NCI-H774 (cell line): ENCODE data around the gene GATD1.

Source experiments
- DNase-seq: peaks from one replicate; lab custom pipeline; 2025; lab: John Stamatoyannopoulos, UW

The GATD1 gene

DNA sequence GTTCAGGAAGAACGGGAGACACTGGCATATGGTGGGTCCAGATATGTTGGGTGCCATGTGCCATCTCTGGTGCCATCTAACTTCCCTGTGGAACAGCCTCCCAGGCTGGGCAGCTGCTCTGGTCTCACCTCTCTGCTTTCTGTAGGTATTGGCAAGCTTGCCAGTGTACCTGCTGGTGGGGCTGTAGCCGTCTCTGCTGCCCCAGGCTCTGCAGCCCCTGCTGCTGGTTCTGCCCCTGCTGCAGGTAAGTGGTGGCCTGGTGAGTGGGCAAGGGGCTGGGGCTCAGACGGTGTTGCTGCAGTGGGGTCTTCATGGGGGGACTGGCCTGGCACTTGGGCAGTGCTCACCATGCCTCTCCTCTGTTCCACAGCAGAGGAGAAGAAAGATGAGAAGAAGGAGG, 35.1 kb upstream of the GATD1 start:
- DNase-seq, result no peak

DNA sequence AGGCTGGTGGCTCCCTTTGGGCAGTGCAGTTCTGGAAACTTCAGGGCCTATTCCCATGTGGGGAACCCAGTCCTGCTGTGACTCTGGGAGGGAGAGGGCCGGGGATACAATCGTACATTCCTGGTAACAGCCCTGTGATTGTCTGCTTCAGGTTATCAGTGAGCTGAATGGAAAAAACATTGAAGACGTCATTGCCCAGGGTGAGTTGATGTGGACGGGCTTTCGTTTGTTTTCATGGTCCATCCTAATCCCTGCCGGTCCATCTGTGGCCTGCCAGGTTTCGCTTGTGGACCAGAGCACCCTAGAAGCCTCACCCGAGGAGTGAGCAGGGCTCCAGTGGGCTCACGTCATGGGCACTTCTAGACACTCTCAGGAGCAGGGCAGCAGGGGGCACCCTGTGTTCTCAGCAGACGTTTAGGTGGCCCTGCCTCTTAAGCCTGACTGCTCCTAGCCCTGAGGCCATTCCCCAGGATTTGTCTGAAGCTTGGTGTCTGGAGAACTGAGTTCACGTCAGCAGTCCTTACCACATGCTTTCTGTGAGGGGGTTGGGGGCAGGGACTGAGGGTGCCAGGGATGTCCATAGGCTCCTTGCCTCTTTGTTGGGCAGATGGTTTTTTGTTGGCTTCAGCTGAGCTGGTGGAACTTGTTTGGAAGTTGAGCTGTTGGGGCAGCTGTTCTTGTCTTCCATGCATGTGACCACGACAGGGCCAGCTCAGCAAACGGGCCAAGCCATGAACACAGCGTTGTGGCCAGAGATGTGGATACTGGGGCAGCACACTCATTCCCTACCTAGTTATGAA, 34.4 kb upstream of the GATD1 start:
- DNase-seq, result no peak

DNA sequence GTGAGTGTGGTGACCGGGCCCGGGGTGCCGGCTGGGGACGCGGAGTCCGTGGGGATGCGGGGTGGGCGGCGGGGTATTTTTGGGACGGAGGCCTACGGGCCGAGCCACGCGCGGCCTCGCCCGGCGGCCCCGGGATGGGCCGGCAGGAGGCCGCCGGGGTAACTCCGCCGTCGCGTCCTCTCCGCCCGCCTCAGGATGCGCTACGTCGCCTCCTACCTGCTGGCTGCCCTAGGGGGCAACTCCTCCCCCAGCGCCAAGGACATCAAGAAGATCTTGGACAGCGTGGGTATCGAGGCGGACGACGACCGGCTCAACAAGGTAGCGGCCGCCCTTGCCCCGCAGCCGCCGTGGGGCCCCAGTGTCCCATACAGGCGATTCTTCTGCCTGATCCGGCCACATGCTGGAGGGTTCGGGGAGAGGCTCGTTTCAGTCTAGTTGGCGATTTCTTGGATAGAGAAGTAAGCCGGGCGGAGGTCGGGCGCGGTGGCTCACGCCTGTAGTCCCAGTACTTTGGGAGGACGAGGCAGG, 32.8 kb upstream of the GATD1 start:
- no peak for DNase-seq

DNA sequence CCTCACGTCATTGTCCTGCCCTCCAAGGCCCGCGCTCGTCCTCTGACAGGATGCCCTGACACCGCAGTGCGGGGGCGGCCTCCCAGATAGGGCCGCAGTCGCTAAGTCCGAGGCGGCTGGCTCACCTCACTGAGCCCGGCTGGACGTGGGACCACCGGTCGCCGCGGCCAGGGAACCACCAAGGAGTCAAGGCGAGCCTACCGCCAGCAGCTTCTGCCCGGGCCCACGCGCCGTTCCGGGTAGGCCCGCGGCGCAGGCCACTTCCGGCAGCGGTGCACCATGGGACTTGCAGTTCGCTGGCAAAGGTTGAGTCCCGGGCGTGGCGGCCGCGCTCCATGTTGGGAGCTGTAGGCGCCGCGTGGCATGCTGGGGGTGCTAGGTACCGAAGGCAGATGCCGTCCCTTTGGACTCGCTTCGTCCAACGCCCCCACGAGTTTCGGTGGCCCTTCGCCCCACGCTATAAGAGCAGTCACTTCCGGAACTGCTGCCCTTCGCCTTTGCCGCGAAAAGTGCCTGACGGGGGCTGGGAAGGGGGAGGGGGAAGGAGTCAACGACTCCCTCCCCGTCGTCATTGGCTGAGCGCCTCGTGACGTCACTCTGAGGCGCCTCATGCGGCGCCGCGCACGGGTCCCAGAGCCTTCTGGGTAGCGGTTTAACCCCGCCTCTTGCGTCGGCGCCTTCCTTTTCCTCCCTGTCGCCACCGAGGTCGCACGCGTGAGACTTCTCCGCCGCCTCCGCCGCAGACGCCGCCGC, 32.2 kb upstream of the GATD1 start, which contains the start of gene RPLP2:
TSS of gene RPLP2 (plus strand) at position 681 of the 753 bp plus-strand sequence. CDS start 268 bp downstream, outside the sequence.
- peak; percentile 95 for DNase-seq

DNA sequence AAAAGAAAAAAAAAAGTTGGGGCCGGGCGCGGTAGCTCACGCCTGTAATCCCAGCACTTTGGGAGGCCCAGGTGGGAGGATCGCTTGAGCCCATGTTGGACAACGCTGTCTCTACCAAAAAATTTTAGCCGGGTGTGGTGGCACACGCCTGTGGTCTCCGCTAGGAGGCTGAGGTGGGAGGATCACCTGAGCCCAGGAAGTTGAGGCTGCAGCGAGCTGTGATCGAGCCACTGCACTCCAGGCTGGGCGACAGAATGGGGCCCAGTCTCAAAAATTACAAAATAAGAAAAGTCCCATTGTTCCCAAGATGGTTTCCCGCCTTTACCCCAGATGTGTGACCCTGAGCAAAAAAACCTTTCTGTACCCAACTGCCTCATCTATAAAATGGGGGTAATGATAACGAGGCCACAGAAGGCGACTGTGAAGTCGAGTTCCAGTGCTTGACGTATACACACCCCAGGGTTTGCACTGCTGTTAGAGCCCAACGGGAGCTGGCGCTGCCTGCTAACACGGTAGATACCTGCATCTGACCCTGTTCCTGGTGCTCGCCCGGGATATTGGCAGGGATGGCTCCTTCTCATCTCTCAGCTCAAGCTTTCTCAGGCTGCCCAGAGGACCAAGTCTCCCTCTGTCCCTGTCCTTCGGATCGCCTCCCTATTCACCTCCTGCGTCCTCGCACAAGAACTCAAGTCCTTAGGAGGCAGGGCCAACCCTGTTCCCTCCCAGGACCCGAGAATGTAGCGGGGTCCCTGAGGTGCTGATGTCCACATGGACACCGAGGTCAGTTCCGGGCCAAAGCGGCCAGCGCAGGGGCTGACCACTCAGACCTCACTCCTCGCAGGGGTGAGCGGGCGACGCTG, 31.4 kb upstream of the GATD1 start:
- DNase-seq, result no peak

DNA sequence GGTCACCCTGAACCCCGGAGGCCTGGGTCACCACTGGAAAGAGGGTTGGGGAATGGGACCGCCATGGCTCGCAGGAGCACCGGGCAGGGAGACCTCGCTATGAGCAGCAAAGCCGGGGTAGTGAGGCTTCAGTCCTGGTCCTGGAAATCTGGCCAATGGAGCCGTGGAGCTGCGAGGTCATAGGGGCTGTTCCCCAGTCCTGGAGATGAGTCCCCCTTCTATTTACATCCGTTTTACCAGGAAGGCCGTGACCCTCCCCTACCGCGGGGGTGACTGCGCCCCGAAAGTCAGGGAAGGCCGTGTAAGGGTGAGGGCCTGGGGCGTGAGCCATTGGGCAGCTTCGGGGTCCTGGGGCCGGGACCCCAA, 27.3 kb upstream of the GATD1 start:
- DNase-seq, result no peak

DNA sequence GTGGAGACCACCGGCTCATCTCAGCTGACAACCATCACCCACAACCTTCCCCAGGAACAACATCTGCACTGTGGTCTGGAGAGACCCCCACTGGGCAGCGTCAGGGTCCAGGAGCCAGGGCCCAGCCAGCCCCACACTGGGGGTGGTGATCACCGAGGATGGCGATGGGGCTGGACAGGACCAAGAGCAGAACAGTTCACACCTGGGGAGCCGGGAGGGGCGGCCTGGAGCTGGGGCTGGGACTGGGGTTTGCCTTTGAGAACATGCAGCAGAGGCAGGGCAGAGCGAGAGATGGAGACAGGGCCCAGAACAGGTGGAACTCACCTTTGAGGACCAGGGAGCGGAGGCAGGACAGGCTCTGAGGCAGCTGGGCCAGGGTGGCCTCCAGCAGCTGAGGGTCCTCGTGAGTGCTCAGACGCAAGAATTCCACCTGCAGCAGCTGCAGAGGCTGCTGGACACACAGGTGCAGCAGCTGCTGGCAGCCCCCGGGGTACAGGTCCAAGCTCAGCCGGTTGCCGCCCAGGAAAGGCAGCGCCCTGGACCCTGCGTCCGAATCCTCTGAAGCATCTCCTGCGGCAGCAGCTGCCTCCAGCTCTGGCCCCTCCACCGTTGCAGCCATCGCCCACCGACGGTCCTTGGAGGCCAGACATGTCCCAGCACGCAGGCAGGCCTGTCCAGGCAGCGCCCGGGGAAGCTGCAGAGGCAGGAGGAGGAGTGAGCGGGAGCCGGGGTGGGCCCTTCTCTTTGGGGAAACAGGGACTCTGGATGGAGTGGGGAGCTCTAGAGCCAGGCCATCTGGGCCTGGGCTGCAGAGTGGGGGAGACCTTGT, 26.7 kb upstream of the GATD1 start:
- DNase-seq, result no peak

DNA sequence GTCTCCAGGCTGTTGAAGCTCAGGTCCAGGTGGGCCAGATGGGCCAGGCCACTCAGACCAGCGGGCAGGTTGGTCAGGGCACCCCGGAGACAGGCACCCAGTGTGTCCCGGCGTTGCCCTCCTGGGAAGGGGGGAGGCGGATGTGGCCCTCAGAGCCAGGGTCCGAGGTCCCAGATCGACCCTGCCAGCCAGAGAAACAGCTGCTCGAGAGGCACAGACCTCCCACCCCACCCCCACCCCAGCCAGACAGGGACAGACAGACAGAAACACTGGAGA, 26.1 kb upstream of the GATD1 start:
- DNase-seq, result no peak

DNA sequence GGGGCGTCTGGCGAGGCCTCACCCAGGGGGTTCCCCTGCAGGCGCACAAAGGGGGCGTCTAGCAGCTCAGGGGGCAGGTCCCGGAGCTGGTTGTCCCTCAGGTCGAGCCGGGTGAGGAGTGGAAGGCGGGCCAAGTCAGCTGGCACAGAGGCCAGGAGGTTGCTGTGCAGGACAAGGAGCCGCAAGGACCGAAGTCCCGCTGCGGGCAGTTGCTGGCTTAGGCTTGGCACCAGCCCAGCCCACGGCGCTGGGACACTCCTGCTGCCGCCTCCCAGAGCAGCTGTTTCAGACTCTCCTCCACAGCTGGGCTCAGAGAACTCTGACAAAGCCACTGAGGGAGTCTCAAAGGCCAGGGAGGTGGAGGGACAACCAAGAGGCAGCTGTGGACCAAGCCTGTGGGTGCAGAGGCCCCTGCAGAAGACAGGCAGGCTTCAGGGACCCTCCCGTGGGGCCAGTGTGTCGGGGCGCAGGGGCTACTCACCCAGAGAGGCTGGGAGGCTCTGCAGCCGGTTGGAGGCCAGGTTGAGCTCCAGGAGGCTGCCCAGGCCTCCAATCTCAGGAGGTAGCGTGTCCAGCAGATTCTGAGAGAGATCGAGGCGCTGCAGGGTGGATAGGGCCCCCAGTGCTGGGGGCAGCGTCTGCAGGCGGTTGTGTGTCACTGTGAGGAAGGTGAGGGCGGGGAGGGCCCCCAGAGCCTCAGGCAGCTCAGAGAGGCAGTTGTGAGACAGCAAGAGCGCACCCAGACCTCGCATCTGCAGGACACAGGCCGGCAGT, 25.6 kb upstream of the GATD1 start:
- DNase-seq, result no peak

DNA sequence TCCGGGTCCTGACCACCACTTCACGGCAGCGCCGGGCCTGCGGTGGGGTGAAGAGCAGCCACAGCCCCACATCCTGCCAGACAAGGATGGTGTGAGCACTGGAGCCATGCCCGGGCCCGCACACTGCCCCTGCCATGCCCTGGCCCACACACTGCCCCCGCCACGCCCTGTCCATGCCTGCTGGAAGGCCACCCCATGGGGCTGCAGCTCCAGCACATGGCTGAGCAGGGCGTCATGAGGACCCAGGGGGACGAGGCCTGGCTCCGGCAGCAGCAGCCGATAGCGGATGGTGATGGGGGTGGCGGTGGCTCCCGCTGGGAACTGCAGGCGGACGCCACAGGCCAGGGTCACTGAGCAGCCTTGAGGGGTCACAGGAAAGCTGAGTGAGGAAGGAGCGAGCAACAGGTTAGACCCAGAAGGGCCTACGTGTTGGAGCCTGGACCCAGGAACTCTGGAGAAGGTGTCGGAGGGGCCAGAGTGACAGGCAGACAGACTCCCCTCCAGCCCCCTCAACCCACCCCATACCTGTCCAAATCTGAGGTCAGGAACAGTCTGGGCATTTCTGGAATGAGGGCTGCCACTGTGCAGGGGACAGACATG, 24.8 kb upstream of the GATD1 start:
- no peak for DNase-seq

DNA sequence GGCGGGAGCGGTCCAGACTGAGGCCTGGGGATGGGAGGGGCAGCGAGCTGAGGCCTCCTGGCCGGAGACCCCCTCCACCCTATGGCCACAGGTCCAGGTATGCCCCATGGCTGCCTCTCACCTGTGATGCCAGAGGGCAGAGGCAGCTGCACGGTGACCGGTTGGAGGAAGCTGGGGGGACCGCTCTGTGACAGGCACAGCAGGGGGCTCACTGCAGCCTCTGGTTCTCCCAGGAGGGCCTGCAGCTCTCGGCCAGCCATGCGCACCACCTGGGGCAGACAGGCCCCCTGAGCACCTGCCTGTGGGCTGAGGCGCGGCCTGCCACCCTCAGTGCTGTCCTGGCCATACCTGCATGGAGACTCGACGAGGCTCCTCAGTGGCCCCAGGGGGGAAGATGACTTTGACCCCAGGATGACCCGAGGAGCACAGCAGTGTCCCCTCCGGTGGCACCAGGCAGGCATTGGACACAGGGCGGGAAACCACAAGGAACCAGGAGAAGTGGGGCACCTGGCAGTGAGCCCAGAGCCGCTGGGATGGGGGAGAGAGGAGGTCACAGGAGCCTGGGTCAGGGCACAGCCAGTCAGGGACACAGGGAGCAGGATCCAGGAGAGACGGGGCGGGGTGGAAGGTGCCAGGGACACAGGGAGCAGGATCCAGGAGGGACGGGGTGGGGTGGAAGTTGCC, 24.0 kb upstream of the GATD1 start:
- DNase-seq, result no peak

DNA sequence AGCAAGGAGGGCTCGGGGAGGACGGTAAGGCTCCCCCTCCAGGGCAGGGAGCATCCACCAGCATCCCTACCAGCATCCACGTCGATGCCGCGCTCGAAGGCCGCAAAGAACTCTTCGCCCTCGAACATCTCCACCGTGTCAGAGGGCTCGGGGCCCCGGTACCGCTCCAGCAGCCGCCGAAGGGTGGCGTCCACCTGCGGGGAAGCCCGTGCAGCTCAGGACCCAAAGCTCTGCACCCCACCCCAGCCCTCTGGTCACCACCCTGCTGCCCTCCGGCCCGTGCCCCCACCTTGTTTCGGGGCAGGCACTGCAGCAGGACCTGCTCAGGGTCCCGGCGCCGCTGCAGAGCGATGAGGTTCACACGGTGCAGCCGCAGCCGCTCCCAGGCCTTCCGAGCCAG, 23.2 kb upstream of the GATD1 start:
- DNase-seq, result no peak

DNA sequence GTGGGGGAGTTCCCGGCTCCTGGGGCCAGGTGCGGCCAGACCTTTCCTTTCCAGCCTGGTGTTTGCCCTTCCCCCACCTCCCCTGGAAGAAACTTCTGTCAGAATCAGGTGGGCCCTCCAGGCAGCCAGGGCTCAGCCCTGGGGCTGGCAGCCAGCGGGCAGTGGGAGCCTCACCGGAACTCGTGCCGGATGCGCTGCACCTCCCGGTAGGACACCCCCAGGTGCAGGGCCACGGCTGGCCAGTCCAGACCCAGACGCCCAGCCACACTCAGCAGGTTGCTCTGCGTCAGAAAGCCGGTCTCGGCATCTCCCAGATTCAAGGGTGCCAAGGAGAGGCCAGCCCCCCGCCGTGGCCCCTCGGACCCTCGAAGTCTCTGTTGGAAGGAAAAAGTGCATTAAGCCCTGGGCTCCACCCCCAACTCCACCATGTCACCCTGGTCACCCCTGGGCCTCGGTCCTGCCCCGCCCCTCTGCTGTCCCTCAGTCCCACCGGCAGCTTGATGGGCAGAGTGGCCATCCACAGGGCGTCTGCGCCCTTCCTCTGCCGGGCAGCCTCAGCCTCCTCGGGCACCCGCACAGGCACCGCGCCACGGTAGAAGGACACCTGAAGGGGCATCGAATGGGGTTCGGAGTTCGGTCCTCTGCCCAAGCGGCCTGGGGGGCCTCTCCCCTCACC, 22.5 kb upstream of the GATD1 start:
- DNase-seq, result no peak

DNA sequence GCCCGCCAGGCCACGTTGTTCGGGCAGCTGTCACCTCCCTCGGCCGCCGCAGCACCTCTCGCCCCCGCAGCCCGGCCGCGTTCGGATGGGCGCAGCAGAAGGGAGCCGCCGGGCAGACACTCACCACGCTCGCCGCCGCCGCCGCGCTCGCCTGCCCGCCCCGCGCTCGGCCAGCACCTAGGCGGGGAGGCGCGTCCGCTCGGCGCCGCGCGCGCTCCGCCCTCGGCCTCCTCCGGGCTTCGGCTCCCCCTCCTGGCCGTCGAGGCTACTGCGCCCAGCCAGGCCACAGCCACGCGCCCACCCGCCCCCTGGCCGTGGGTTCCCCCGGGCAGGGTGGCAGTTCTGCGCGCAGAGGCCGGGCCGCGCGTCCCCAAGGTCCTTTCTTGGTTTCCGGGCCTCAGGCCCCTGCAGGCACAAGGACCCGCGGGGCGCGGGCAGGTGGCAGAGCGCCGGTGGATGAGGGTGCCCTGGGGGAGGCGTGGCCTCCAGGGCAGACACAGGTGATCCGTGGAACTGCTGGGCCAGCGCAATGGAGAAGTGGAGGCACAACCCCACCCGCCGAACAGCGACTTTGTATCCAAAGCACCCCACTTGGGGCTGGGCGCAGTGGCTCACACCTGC, 20.9 kb upstream of the GATD1 start, which contains the start of gene SLC25A22:
TSS of gene SLC25A22 (minus strand) at position 189 of the 621 bp plus-strand sequence. CDS start 3,275 bp downstream, outside the sequence.
- peak; percentile 82 for DNase-seq

DNA sequence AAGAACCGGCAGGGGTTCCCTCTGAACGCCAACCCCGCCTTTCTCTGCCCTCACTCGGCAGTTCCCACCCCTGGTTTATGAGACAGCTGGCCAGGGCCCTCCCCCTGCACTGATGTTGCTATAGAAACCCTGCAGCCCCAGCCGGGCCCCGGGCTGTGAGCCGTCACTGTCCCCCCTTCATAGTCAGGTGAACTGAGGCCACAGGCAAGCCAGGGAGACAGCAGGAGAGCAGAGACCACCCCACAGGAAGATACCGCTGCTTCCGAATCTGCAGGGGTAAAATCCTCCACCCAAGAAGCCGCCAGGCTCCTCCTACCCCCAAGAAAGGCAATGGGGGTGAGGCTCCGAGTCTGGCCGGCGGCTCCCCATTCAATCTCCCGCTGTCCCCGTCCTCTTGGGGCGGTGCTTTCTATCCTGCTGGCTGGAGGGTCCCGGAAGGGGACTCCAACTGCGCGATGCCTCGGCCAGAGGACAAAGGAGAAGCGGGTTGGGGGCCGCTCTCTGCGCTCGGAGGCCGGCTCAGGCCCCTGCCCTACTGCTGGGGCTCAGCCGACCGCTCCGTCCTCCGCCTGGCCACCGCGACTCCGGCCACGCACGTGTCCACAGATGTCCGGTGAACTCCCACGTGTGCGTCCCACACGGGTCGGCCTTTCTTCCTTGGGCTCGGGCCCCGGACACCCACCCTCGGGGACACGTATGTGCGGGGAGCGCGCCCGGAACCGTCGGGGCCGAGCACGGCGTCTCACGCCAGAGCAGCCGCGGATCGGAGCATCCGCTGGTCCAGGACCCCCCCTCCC, 20.2 kb upstream of the GATD1 start:
- peak; percentile 56 for DNase-seq

DNA sequence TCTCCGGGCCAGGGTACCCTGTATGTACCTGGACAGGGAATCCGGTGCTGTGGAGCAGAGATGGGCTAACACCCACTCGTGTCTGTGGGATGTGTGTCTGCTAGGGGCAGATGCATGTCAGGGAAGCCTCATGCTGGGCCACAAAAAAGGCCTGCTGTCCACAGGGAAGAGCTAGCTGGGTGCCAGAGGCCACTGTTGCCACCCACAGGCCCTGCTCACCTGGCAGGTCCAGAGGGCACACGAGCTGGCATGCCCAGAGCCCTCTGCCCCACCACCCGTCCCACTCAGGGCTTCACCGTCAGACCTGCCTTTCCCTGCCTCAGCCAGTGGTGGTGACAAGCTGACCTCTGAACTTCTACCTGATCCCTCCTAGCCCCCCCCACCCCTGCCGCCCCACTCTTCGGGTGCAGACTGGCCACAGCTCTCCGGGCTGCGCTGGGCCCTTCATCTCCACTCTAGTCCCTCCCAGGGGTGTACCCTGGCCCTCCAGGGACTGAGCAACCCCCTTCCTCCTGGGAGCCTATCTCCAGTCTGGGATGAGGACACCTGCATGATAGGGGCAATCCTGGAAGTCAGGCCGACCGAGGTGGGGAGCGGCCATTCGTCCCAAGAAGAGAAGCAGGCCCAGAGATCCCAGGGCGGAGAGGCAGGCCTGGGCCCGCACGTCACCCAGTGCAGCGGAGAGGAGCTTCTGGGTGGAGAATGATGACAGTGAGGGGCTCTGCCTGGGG, 19.4 kb upstream of the GATD1 start:
- no peak for DNase-seq
